HepG2 (cell line): ENCODE data around the gene MARF1. TPM values are rescaled to one million over a fixed set of nuclear protein-coding genes. Genes with fewer than 3 reads are reported as not detected.

Source experiments
- ATF2 ChIP-seq: sonication (generic); formaldehyde crosslinking; IDR thresholded peaks from 2 replicates; pipeline ENCODE4 v1.4.0; 2020; ENCODE audit warnings: missing genetic modification reagents
- DMAP1 ChIP-seq: IDR thresholded peaks from 2 replicates; pipeline ENCODE4 v1.6.1; 2016
- HDAC1 ChIP-seq: sonication (generic); formaldehyde crosslinking; IDR thresholded peaks from 2 replicates; pipeline ENCODE4 v1.5.1; 2020; ENCODE audit warnings: mild to moderate bottlenecking, missing genetic modification reagents
- HIVEP1 ChIP-seq: sonication (generic); formaldehyde crosslinking; IDR thresholded peaks from 2 replicates; pipeline ENCODE4 v1.4.0; 2020; ENCODE audit warnings: mild to moderate bottlenecking, missing genetic modification reagents
- HNF4G ChIP-seq, 2 experiments: sonication (generic) in 1 of 2; formaldehyde crosslinking in 1 of 2; IDR thresholded peaks; 2 replicates each; pipeline versions ENCODE4 v1.4.0 to v1.6.1; 2011 to 2020; ENCODE audit warnings: borderline replicate concordance in 2 of 2, low read depth in 2 of 2, mild to moderate bottlenecking in 2 of 2, low read length in 1 of 2, missing genetic modification reagents in 1 of 2, moderate library complexity in 1 of 2
- KDM5B ChIP-seq: sonication (generic); formaldehyde crosslinking; IDR thresholded peaks from 2 replicates; pipeline ENCODE4 v1.4.0; 2020; ENCODE audit warnings: missing genetic modification reagents, mild to moderate bottlenecking, borderline replicate concordance
- KDM6A ChIP-seq: IDR thresholded peaks from 2 replicates; pipeline ENCODE4 v1.6.1; 2016; ENCODE audit warnings: low read depth
- MAFG ChIP-seq: sonication (generic); formaldehyde crosslinking; IDR thresholded peaks from 2 replicates; pipeline ENCODE4 v1.5.1; 2020; ENCODE audit warnings: mild to moderate bottlenecking, missing genetic modification reagents
- MLX ChIP-seq: IDR thresholded peaks from 2 replicates; pipeline ENCODE4 v1.6.1; 2016
- MYNN ChIP-seq: sonication (generic); formaldehyde crosslinking; IDR thresholded peaks from 2 replicates; pipeline ENCODE4 v1.4.0; 2020; ENCODE audit warnings: mild to moderate bottlenecking, low read depth, missing genetic modification reagents
- NFIC ChIP-seq: IDR thresholded peaks from 2 replicates; pipeline ENCODE4 v1.6.1; 2012; ENCODE audit warnings: mild to moderate bottlenecking, low read length, inconsistent platforms
- NFYC ChIP-seq: IDR thresholded peaks from 2 replicates; pipeline ENCODE4 v1.6.1; 2016; ENCODE audit warnings: missing genetic modification reagents, missing compliant biosample characterization
- POLR2AphosphoS2 ChIP-seq: IDR thresholded peaks from 2 replicates; pipeline ENCODE4 v1.6.1; 2011; ENCODE audit warnings: low read depth, low read length, improper control_type of control experiment
- POLR2G ChIP-seq: fragments of 200-400 bp; formaldehyde crosslinking; IDR thresholded peaks from 2 replicates; pipeline ENCODE4 v1.6.1; 2018; ENCODE audit warnings: mild to moderate bottlenecking, low read depth, low read length, moderate library complexity
- RNF2 ChIP-seq: fragments of 450-650 bp; conservative IDR thresholded peaks from 2 replicates; pipeline ENCODE4 v1.6.1; 2016; ENCODE audit warnings: low read depth
- SAFB2 ChIP-seq: sonication (generic); formaldehyde crosslinking; IDR thresholded peaks from 2 replicates; pipeline ENCODE4 v1.5.1; 2020; ENCODE audit warnings: missing genetic modification reagents, low read depth, mild to moderate bottlenecking, borderline replicate concordance
- TGIF2 ChIP-seq: IDR thresholded peaks from 2 replicates; pipeline ENCODE4 v1.6.1; 2016; ENCODE audit warnings: control low read depth, missing compliant biosample characterization
- ZBTB43 ChIP-seq: sonication (generic); formaldehyde crosslinking; conservative IDR thresholded peaks from 2 replicates; pipeline ENCODE4 v1.4.0; 2020; ENCODE audit warnings: missing genetic modification reagents
- ZKSCAN5 ChIP-seq: sonication (generic); formaldehyde crosslinking; IDR thresholded peaks from 2 replicates; pipeline ENCODE4 v1.5.1; 2020; ENCODE audit warnings: mild to moderate bottlenecking, missing genetic modification reagents
- ZNF101 ChIP-seq: sonication (generic); formaldehyde crosslinking; IDR thresholded peaks from 2 replicates; pipeline ENCODE4 v1.4.0; 2020; ENCODE audit warnings: mild to moderate bottlenecking, low read depth, missing genetic modification reagents, borderline replicate concordance
- ZNF180 ChIP-seq: sonication (generic); formaldehyde crosslinking; IDR thresholded peaks from 2 replicates; pipeline ENCODE4 v1.4.0; 2020; ENCODE audit warnings: low read depth, missing genetic modification reagents, borderline replicate concordance
- ZNF468 ChIP-seq: sonication (generic); formaldehyde crosslinking; IDR thresholded peaks from 2 replicates; pipeline ENCODE4 v1.8.0; 2022; ENCODE audit warnings: mild to moderate bottlenecking, moderate library complexity, missing genetic modification reagents
- ZNF549 ChIP-seq: sonication (generic); formaldehyde crosslinking; IDR thresholded peaks from 2 replicates; pipeline ENCODE4 v1.5.0; 2020; ENCODE audit warnings: missing genetic modification reagents
- ZNF652 ChIP-seq: IDR thresholded peaks from 2 replicates; pipeline ENCODE4 v1.6.1; 2016; ENCODE audit warnings: low read depth, borderline replicate concordance
- ZNF839 ChIP-seq: sonication (generic); formaldehyde crosslinking; IDR thresholded peaks from 2 replicates; pipeline ENCODE4 v1.4.0; 2020; ENCODE audit warnings: missing genetic modification reagents, mild to moderate bottlenecking, borderline replicate concordance
- polyA plus RNA-seq, 8 experiments: library from polyadenylated mRNA; depleted of rRNA in 3 of 8; stranded (reverse) in 7 of 8; unstranded in 1 of 8; fragments of >200 nt; fragmentation: Illumina TruSeq in 4 of 8; extraction: Trizol in 4 of 8; gene quantifications; 2 replicates each; pipeline versions ENCODE4 v1.2.1 to v1.2.3, GENCODE V29; 2011 to 2016; ENCODE audit warnings: low read depth in 4 of 8, missing spikeins in 1 of 8, mixed read lengths in 1 of 8; ENCODE audit not compliant: insufficient read depth in 1 of 8
- total RNA-seq, 5 experiments: library from RNA; depleted of rRNA; stranded (reverse); fragments of >200 nt; fragmentation: Illumina TruSeq; extraction: Trizol; gene quantifications; 2 replicates each; pipeline ENCODE4 v1.2.3, GENCODE V29; 2016; ENCODE audit warnings: low read depth in 1 of 5
- TF ChIP-seq, protein P1 (sequence below): sonication (generic); formaldehyde crosslinking; IDR thresholded peaks from 2 replicates; pipeline ENCODE4 v1.5.0; 2020; ENCODE audit warnings: mild to moderate bottlenecking, missing genetic modification reagents

Gene MARF1
- total and polyA plus RNA-seq, 2 of the 13 experiments (the other 11 are each of a cell fraction or from before 2014, with no cell fraction given), result 8.7 to 20.7 TPM

DNA sequence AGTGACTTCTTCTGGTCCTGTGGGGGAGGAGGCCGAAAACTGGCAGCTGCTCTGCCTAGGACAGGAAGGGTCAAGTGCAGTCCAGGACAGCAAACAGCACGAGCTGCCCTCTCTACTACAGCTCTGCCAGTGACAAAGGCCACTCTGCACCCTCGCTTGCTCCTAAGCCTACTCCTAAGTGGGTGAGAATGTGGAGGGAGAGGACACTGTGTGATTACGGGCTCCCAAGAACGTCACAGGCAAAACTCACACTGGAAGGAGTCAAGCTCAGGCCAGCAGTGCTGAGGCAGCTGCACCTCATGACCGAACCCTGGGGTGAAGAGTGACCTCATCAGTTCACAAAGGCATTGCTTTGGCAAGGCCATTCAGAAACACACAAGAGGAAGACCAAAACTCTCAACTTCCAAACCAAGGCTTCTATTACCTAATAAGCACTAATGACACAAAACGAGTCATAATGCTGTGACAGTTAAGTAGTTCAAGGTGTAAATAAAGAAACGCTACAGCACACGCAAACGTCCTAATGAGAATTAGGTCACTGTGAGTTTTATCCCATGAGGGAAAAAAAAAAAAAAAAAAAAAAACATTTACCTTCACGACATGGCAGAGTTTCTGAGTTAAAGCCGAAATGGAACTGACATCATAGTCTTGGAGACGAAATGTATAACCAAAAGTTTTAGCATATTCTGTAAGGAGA is 35.1 kb downstream of the MARF1 start (continued):
- no peak for TF ChIP-seq MYNN
- no peak for TF ChIP-seq KDM6A
- TF ChIP-seq HIVEP1, result peak; percentile 33; the same call in 1 of the 2 replicates
- TF ChIP-seq POLR2G, result no peak
- no peak for TF ChIP-seq TGIF2 (CRISPR knock-in tag)
- TF ChIP-seq ATF2 (CRISPR knock-in tag), result 0 out of 2 replicates have a peak, but pooled peaks have one; percentile 36
- TF ChIP-seq ZNF180 (CRISPR knock-in tag), result no peak
- peak; percentile 55; the same call in 1 of the 2 replicates for TF ChIP-seq HDAC1 (CRISPR knock-in tag)
- TF ChIP-seq ZNF549 (CRISPR knock-in tag), result no peak
- TF ChIP-seq KDM5B, result no peak
- no peak for TF ChIP-seq ZBTB43 (CRISPR knock-in tag)
- no peak for TF ChIP-seq HNF4G (IDR thresholded peaks at IDR 0.05; ENCODE audit: borderline replicate concordance, low read depth, low read length)
- TF ChIP-seq HNF4G (CRISPR knock-in tag; IDR thresholded peaks at IDR 0.05; ENCODE audit: borderline replicate concordance, low read depth), result no peak
- no peak for TF ChIP-seq DMAP1 (CRISPR knock-in tag)
- no peak for TF ChIP-seq POLR2AphosphoS2
- TF ChIP-seq SAFB2 (CRISPR knock-in tag), result no peak; the same call in 1 of the 2 replicates
- no peak for TF ChIP-seq ZNF101 (CRISPR knock-in tag)
- TF ChIP-seq, protein P1, sequence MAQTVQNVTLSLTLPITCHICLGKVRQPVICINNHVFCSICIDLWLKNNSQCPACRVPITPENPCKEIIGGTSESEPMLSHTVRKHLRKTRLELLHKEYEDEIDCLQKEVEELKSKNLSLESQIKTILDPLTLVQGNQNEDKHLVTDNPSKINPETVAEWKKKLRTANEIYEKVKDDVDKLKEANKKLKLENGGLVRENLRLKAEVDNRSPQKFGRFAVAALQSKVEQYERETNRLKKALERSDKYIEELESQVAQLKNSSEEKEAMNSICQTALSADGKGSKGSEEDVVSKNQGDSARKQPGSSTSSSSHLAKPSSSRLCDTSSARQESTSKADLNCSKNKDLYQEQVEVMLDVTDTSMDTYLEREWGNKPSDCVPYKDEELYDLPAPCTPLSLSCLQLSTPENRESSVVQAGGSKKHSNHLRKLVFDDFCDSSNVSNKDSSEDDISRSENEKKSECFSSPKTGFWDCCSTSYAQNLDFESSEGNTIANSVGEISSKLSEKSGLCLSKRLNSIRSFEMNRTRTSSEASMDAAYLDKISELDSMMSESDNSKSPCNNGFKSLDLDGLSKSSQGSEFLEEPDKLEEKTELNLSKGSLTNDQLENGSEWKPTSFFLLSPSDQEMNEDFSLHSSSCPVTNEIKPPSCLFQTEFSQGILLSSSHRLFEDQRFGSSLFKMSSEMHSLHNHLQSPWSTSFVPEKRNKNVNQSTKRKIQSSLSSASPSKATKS (CRISPR knock-in tag), result no peak
- 0 out of 2 replicates have a peak, but pooled peaks have one; percentile 9 for TF ChIP-seq MLX (CRISPR knock-in tag)
- TF ChIP-seq NFIC, result no peak
- TF ChIP-seq ZNF468, result no peak
- TF ChIP-seq MAFG (CRISPR knock-in tag), result no peak
- TF ChIP-seq NFYC, result no peak
- TF ChIP-seq ZNF839 (CRISPR knock-in tag), result no peak; the same call in 1 of the 2 replicates
- TF ChIP-seq RNF2, result no peak
- 0 out of 2 replicates have a peak, but pooled peaks have one; percentile 0 for TF ChIP-seq ZKSCAN5 (CRISPR knock-in tag)
- no peak for TF ChIP-seq ZNF652 (CRISPR knock-in tag)
